Measurements from ENCODE around the gene EXOC2. TPM values are rescaled to one million over a fixed set of nuclear protein-coding genes. Genes with fewer than 3 reads are reported as not detected.

Gene EXOC2
- total and polyA plus RNA-seq, 8 donors = 2.5 to 10.3 (median 6.4) TPM

GRCh38 chr6:683742-684440 is 9.0 kb downstream of the EXOC2 start:
- Histone ChIP-seq H3K4me3 (no peak overlapping the region), H3K27me3 (no peaks in the 10 kb centered on the region), H3K9me3 (no peaks in the 10 kb centered on the region), H3K4me1 (no peaks in the 10 kb centered on the region), H3K36me3 (no peaks in the 10 kb centered on the region), H3K27ac (no peak overlapping the region)
- WGBS, 2 donors = 72 to 75% methylated on average over 15 of the region's 15 CpGs
- DNase-seq (no peak), ATAC-seq (peak in 2 of 4 donors; percentile 28 to 46), FAIRE-seq (no peak)
- no peak for TF ChIP-seq CTCF (IDR thresholded peaks at IDR 0.05)
- intact Hi-C loops (cut with DNase I) = no loop called here

GRCh38 chr6:680666-681340 is 12.1 kb downstream of the EXOC2 start:
- Histone ChIP-seq H3K27ac (no peak overlapping the region), H3K4me3 (no peak overlapping the region), H3K27me3 (no peaks in the 10 kb centered on the region), H3K36me3 (no peaks in the 10 kb centered on the region), H3K9me3 (no peaks in the 10 kb centered on the region), H3K4me1 (no peaks in the 10 kb centered on the region)
- intact Hi-C loops (cut with DNase I) = no loop called here
- no peak for TF ChIP-seq CTCF (IDR thresholded peaks at IDR 0.05)
- 94 to 96% methylated on average over 5 of the region's 5 CpGs for WGBS, 2 donors
- ATAC-seq (no peak), FAIRE-seq (no peak), DNase-seq (no peak)

GRCh38 chr6:680251-680650 is 12.7 kb downstream of the EXOC2 start:
- no peaks in the 10 kb centered on the region for H3K36me3 ChIP-seq
- H3K27ac ChIP-seq = no peak overlapping the region
- H3K9me3 ChIP-seq = no peaks in the 10 kb centered on the region
- H3K27me3 ChIP-seq = no peaks in the 10 kb centered on the region
- FAIRE-seq (no peak), DNase-seq (no peak), ATAC-seq (no peak)
- intact Hi-C loops (cut with DNase I) = no loop called here
- WGBS, 2 donors = 80% methylated on average over 2 of the region's 2 CpGs
- H3K4me1 ChIP-seq = no peaks in the 10 kb centered on the region
- no peak for TF ChIP-seq CTCF (IDR thresholded peaks at IDR 0.05)
- H3K4me3 ChIP-seq = no peak overlapping the region

- 80 to 86% methylated on average over 9 of the region's 9 CpGs for whole genome bisulfite sequencing, 2 donors
- intact Hi-C loops (cut with DNase I) = no loop called here
- FAIRE-seq = no peak
Measured at GRCh38 chr6:679282-679681, 13.7 kb downstream of the EXOC2 start.

More at GRCh38 chr6:679282-679681, 13.7 kb downstream of the EXOC2 start:
- Histone ChIP-seq H3K4me1 (no peaks in the 10 kb centered on the region), H3K9me3 (no peaks in the 10 kb centered on the region), H3K36me3 (no peaks in the 10 kb centered on the region), H3K27ac (no peak overlapping the region), H3K4me3 (no peak overlapping the region), H3K27me3 (no peaks in the 10 kb centered on the region)
- no peak for DNase-seq
- TF ChIP-seq CTCF (IDR thresholded peaks at IDR 0.05) = no peak
- no peak for ATAC-seq

All from pancreas (tissue), 10 donors.